ENCODE results near the gene CDK18. TPM values are rescaled to one million over a fixed set of nuclear protein-coding genes. Genes with fewer than 3 reads are reported as not detected.

The CDK18 gene
- total RNA-seq, 1 donor from 2014 or later: 26.4 TPM

- no peaks in the 10 kb centered on the region for H3K36me3 Mint-ChIP-seq (ENCODE audit: low read depth)
- peaks cover 83% of the 10 kb centered on the region for H3K4me1 Mint-ChIP-seq
- no peaks in the 10 kb centered on the region for H3K9me3 Mint-ChIP-seq
- no peak for TF ChIP-seq CTCF (conservative IDR thresholded peaks at IDR 0.05)
- DNase-seq (ENCODE audit: low read depth, low spot score): no peak
- no peaks in the 10 kb centered on the region for H3K27me3 Mint-ChIP-seq (ENCODE audit: low read depth)
- no peak overlapping the region for H3K4me3 Mint-ChIP-seq
- no peak overlapping the region for H3K27ac Mint-ChIP-seq (ENCODE audit: unreplicated experiment)
Measured at GRCh38 chr1:205515781-205516253, 11.3 kb downstream of the CDK18 start.

GRCh38 chr1:205516362-205516761 lies 11.9 kb downstream of the CDK18 start:
- H3K4me1 Mint-ChIP-seq: peaks cover 81% of the 10 kb centered on the region
- H3K9me3 Mint-ChIP-seq: no peaks in the 10 kb centered on the region
- H3K27me3 Mint-ChIP-seq (ENCODE audit: low read depth): no peaks in the 10 kb centered on the region
- H3K36me3 Mint-ChIP-seq (ENCODE audit: low read depth): no peaks in the 10 kb centered on the region
- no peak for TF ChIP-seq CTCF (conservative IDR thresholded peaks at IDR 0.05)
- DNase-seq (ENCODE audit: low read depth, low spot score): no peak
- no peak overlapping the region for H3K4me3 Mint-ChIP-seq
- H3K27ac Mint-ChIP-seq (ENCODE audit: unreplicated experiment): peak overlapping the region; percentile 62

GRCh38 chr1:205517288-205517687 lies 12.8 kb downstream of the CDK18 start:
- no peak for DNase-seq (ENCODE audit: low read depth, low spot score)
- Mint-ChIP-seq H3K9me3 (no peaks in the 10 kb centered on the region), H3K4me1 (peaks cover 77% of the 10 kb centered on the region), H3K27me3 (ENCODE audit: low read depth) (no peaks in the 10 kb centered on the region), H3K27ac (ENCODE audit: unreplicated experiment) (no peak overlapping the region), H3K36me3 (ENCODE audit: low read depth) (no peaks in the 10 kb centered on the region), H3K4me3 (no peak overlapping the region)
- TF ChIP-seq CTCF (conservative IDR thresholded peaks at IDR 0.05): no peak

- Mint-ChIP-seq H3K27me3 (ENCODE audit: low read depth) (no peaks in the 10 kb centered on the region), H3K9me3 (no peaks in the 10 kb centered on the region), H3K4me1 (peaks cover 73% of the 10 kb centered on the region), H3K27ac (ENCODE audit: unreplicated experiment) (peak overlapping the region; percentile 70), H3K36me3 (ENCODE audit: low read depth) (no peaks in the 10 kb centered on the region), H3K4me3 (no peak overlapping the region)
- no peak for TF ChIP-seq CTCF (conservative IDR thresholded peaks at IDR 0.05)
- no peak for DNase-seq (ENCODE audit: low read depth, low spot score)
Measured at GRCh38 chr1:205517763-205518162, 13.3 kb downstream of the CDK18 start.

- DNase-seq (ENCODE audit: low read depth, low spot score): no peak
- H3K4me3 Mint-ChIP-seq: peak overlapping the region; percentile 77
- H3K36me3 Mint-ChIP-seq (ENCODE audit: low read depth): no peaks in the 10 kb centered on the region
- H3K27ac Mint-ChIP-seq (ENCODE audit: unreplicated experiment): peak overlapping the region; percentile 69
- no peaks in the 10 kb centered on the region for H3K9me3 Mint-ChIP-seq
- H3K27me3 Mint-ChIP-seq (ENCODE audit: low read depth): no peaks in the 10 kb centered on the region
- no peak for TF ChIP-seq CTCF (conservative IDR thresholded peaks at IDR 0.05)
- peaks cover 62% of the 10 kb centered on the region for H3K4me1 Mint-ChIP-seq
Measured at GRCh38 chr1:205518661-205519540, 14.4 kb downstream of the CDK18 start.
